Activated CD8-positive, alpha-beta memory T cell treated with anti-CD3 and anti-CD28 coated beads, Interleukin-2, amount 50 U/mL, for 1 hour (primary cell): ENCODE data around the gene PAX7.
"Not testable (repeated sequence)": the region's sequence is repeated elsewhere in the genome, so short reads cannot be mapped to it uniquely, and the experiment has no call there.

Experiments
- DNase-seq: peaks from one replicate; pipeline ENCODE4 v3.0.0-alpha.2; 2020; ENCODE audit errors: extremely low read depth

The PAX7 gene

DNA sequence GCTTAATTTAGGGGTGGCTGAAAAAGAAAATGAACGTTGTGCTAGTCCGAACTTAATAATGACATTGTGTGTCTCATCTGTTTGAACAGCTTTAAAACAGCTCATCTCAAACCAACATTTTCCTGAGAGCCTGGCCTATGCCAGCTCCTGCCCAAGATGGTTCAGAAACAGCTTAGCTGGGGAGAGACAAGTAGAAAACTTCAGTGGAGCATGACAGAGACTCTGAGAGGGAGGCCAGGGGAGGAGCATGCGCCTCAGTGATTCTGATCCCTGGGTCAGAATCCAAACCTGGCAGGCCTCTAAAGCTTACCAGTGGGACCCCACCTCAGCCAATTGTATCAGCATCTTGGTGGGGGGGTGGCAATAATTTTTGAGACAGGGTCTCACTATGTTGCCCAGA is 129.5 kb downstream of the PAX7 start:
- no peak for DNase-seq

- no peak for DNase-seq
Observed at GRCh38 chr1:18761948-18762840, 131.5 kb downstream of the PAX7 start.

DNA sequence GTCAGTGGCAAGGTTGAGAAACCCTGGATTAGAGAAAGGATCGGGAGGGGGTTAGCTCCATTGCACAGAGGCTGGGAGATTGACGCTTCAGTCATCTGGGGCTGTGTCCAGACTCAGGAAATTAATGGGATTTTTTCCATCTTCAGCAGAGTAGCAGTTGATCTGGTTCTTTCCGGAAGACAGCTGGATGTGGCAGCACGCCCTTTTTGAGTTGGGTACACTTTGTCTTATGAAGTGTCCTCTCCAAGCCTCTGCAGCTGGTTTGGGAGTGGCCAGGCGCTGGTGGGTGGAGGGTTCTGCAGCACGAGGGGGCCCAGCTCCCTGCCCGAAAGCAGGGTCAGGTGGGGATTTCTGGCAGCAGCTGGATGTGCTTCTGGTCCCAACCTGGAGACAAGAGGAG is 133.7 kb downstream of the PAX7 start:
- DNase-seq = no peak

GRCh38 chr1:18765725-18766124 is 135.1 kb downstream of the PAX7 start:
- no peak for DNase-seq

- no peak for DNase-seq
Observed at GRCh38 chr1:18766328-18766727, 135.7 kb downstream of the PAX7 start.

DNA sequence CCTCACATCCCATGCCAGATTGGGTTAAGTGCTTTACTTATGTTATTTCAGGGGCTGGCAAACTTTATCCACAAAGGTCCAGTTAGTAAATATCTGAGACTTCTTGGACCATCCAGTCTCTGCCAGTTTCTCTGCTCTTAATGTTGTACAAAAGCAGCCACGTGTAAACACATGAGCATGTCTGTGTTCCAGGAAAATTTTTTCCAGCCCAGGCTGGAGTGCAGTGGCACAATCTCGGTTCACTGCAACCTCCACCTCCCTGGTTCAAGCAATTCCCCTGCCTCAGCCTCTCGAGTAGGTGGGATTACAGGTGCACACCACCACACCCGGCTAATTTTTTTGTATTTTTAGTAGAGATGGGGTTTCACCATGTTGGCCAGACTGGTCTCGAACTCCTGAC is 136.9 kb downstream of the PAX7 start:
- DNase-seq = not testable (repeated sequence)

DNA sequence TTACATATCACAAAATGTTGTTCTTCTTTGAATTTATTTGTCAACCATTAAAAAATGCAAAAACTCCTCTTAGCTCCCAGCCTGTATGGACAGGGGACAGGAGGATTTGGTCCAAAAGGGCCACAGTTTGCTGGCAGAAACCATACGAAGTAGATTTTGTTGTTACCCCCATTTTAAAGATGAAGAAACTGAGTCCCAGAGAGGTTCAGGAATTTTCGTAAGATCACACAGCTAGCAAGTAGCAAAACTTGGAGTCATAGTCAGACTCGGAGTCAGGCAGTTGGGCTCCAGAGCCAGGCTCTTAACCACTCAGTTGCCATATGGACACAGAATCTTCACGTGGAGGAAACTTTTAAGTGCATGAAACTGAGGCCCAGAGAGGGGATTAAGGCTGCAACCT is 137.4 kb downstream of the PAX7 start:
- no peak for DNase-seq

DNA sequence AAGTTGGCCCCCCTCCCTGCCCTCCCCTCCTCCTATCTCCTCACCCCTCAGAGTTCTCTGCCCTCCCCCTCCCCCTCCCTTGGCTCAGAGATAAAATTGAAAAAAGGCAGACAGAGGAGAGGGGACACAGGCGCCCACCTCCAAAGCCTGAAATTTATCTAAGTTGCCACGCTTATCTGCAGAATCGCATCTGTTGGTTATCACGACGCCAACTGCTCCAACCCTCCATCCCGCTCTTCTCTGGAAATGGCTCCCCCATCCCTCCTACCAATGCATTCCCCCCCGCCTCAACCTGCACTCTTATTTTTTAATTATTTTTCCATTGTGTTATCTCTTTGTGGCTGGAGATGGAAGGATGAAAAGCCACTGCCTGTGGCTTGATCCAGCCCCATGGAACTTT is 138.5 kb downstream of the PAX7 start:
- DNase-seq = no peak

- DNase-seq = no peak
Observed at GRCh38 chr1:18770799-18771198, 140.2 kb downstream of the PAX7 start.

- DNase-seq = no peak
Observed at GRCh38 chr1:18773753-18774152, 143.1 kb downstream of the PAX7 start.

GRCh38 chr1:18775341-18775740 is 144.7 kb downstream of the PAX7 start:
- no peak for DNase-seq

DNA sequence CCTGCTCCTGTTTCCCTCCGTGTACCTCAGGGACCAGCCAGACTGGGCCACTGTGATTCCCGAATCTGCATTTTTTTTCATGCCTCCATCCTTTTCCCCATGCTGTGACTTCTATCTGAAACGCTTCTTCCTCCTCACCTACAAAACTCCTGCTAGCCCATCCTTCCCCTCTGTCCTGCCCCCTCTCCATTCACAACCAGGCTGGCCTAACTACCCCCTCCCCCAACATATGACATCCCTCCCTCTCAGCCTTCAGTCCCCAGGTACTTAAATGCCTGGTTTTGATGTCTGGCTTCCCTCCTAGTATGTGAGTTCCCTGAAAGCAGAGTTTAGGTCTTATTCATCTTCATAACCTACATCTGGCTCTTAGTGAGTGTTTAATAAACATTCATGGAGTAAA is 146.1 kb downstream of the PAX7 start:
- no peak for DNase-seq

- DNase-seq = no peak
Observed at GRCh38 chr1:18778437-18778836, 147.8 kb downstream of the PAX7 start.

DNA sequence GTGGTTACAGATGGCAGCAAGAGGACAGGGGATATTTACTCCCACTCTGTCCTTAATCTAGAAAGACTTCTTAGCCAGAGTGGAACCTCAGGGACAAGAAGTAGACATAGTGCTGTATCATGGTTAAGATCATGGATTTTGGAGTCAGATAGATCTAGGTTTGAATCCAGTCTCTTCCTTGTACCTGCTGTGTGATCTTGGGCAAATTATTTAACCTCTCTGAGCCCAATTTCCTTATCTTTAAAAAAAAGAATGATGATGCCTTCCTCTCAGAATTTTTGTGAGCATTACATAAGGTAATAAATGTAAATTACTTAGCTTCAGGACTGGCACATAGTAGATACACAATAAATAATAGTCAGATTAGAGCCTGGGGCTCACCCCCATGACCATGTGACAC is 150.4 kb downstream of the PAX7 start:
- DNase-seq = no peak

DNA sequence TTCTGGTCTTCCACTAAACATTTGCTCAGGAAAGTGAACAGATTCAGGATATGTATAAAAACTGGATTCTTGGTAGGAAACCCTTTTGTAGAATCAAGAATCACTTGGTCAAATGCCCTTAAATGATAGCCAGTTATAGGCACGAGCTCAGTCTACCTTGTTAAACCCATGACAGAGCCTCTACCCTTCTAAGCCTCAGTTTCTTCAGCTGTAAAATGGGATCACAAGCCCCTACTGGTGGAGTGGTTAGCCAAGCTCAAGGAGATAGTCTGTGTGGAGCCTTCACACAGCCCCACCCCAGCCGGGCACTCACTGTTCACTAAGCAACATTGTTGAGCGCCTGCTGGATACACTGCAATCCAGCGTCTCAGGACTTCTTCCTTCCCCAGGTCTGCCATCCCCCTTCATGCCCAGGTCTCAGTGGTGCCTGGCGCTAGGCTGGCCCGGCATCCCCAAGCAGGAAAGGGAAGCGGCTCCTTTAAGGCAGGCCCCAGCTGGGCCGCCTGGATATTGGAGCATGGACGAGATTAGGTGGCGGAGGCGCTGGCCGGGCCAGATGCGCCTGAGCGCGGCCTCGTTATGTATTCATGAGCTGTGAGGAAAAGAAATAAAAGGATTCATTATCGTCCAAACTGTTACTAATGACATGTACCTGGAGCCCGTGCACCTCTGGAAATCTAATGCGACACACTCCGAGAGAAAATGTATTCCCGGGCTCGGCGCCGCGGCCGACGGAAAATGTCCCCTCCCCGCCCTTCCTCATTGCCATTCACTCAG is 153.2 kb downstream of the PAX7 start:
- DNase-seq = no peak

GRCh38 chr1:18784482-18784831 is 153.8 kb downstream of the PAX7 start:
- DNase-seq = no peak

DNA sequence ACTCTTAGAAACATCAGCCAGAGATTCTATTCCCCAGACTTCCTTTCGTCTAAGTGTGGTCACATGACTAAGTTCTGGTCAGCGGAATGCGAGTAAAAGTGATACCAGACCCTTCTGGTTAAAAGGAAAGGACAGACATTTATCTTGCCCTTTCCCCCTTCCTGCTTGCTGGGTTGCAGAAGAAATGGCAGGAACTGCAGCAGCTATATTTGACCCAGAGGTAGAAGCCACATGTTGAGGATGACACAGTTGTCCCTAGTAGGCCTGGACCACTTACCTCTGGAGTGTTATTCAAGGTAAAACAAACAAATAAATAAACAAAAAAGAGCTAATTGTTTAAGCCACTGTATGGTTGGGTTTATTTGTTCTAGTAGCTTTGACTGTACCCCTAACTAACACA is 155.5 kb downstream of the PAX7 start:
- DNase-seq = no peak

- no peak for DNase-seq
Observed at GRCh38 chr1:18787825-18788385, 157.3 kb downstream of the PAX7 start.

GRCh38 chr1:18789246-18789645 is 158.6 kb downstream of the PAX7 start:
- DNase-seq = no peak

DNA sequence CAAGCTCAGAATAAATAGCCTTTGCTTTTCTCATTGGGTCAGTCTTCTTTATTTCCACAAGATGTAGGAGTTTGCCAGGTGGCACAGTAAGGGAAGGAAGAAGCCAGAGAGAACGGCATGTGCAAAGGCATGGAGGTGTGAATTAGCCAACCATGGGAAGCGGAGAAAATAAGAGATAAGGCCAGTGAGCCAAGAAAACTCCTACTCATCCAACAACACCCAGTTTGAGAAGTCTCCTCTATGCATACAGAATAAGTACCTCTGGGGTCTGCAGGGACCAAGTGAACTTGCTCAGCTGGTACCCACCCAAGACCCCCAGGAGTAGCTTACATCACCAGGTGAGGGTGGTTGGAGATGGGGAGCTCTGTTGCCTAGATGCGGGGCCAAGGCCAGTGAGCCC is 162.1 kb downstream of the PAX7 start:
- DNase-seq = no peak

DNA sequence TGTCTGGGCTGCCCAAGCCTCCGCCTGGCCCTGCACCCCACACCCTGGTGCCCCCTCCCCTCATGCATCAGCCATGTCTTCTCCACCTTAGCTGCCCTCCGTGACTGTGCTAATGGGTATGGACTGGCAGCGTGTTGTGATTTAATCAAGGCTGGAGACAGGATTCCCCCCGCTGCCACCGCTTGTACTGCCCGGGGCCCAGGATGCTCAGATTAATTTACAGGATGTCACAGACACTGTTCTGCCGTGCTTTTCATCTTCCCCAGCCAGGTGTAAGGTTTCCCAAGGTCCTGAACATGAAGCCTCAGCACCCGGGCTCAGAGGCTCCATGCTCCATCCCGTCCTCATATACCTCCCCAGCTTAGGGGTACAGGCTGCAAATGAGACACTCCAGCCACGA is 162.5 kb downstream of the PAX7 start:
- no peak for DNase-seq

DNA sequence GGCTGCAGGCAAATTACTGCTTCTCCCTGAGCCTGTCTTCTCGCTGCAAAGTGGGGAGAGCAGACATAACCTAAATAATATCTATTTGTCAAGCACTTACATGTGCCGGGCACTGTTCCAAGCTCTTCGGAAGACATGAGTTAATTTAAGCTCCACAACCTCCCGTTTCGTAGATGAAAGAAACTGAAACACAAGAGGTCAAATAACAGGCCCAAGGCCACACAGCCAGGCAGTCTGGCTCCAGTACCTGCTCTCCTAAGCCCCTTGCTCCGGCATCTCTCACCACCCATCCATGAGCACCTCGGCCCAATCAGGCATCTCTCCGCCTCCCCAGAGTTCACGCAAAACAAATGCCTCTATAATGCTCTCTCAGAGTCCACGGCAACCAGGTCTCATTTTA is 163.4 kb downstream of the PAX7 start:
- no peak for DNase-seq

GRCh38 chr1:18794561-18794960 is 163.9 kb downstream of the PAX7 start:
- DNase-seq = no peak
